Endodermal cell (in vitro differentiated cells): ENCODE measurements around the gene MTMR8. TPM values are rescaled to one million over a fixed set of nuclear protein-coding genes. Genes with fewer than 3 reads are reported as not detected.
A peak's percentile ranks its signal among the peaks of the same experiment; 100 is the strongest.

Experiments used
- DNase-seq: peaks from one replicate; pipeline ENCODE4 v3.0.0-alpha.2; 2017
- H3K27ac ChIP-seq: 2 replicates; pipeline ENCODE4 v1.5.1; 2013; ENCODE audit warnings: mild to moderate bottlenecking, low read depth, low read length, moderate library complexity
- H3K27me3 ChIP-seq: 2 replicates; pipeline ENCODE4 v1.6.1; 2013; ENCODE audit warnings: mild to moderate bottlenecking, low read length, moderate library complexity; ENCODE audit not compliant: insufficient read depth, control insufficient read depth, poor library complexity, severe bottlenecking
- H3K36me3 ChIP-seq: 2 replicates; pipeline ENCODE4 v1.7.0; 2013; ENCODE audit warnings: mild to moderate bottlenecking, low read length, moderate library complexity; ENCODE audit not compliant: control insufficient read depth, insufficient read depth
- H3K4me1 ChIP-seq: one replicate; pipeline ENCODE4 v1.7.0; 2013; ENCODE audit warnings: low read length; ENCODE audit not compliant: control insufficient read depth, insufficient read depth
- H3K4me3 ChIP-seq: 2 replicates; pipeline ENCODE4 v1.5.1; 2013; ENCODE audit warnings: mild to moderate bottlenecking, low read length, moderate library complexity
- H3K9ac ChIP-seq: 2 replicates; pipeline ENCODE4 v1.6.1; 2013; ENCODE audit warnings: mild to moderate bottlenecking, low read length, moderate library complexity; ENCODE audit not compliant: poor library complexity, severe bottlenecking; ENCODE audit errors: extremely low read depth
- H3K9me3 ChIP-seq: 2 replicates; pipeline ENCODE4 v1.6.1; 2013; ENCODE audit warnings: mild to moderate bottlenecking, low read length, moderate library complexity; ENCODE audit not compliant: control insufficient read depth
- H3K27ac Mint-ChIP-seq: 2 replicates; pipeline ENCODE4 v1.8.0; 2020; ENCODE audit warnings: mixed read lengths
- H3K27me3 Mint-ChIP-seq: 2 replicates; pipeline ENCODE4 v1.8.0; 2021; ENCODE audit warnings: mild to moderate bottlenecking, mixed read lengths; ENCODE audit not compliant: insufficient read depth
- H3K36me3 Mint-ChIP-seq: 2 replicates; pipeline ENCODE4 v1.8.0; 2020; ENCODE audit warnings: low read depth, mixed read lengths
- H3K4me1 Mint-ChIP-seq: 2 replicates; pipeline ENCODE4 v1.8.0; 2020; ENCODE audit warnings: mixed read lengths
- H3K4me3 Mint-ChIP-seq: 2 replicates; pipeline ENCODE4 v1.8.0; 2020; ENCODE audit warnings: mild to moderate bottlenecking, moderate library complexity, mixed read lengths
- H3K9me3 Mint-ChIP-seq: 2 replicates; pipeline ENCODE4 v1.8.0; 2020; ENCODE audit warnings: mild to moderate bottlenecking, mixed read lengths
- WGBS, 2 experiments: methylation state at CpG; one replicate each; pipeline versions ENCODE4 v1.1.5 to v1.1.7; 2013; ENCODE audit warnings: missing lambda C conversion rate in 2 of 2, mixed read lengths in 1 of 2; ENCODE audit not compliant: insufficient coverage in 1 of 2, insufficient read length in 1 of 2; 5-methylcytosine and 5-hydroxymethylcytosine counted together
- long read RNA-seq, 4 experiments: library from polyadenylated mRNA in 2 of 4; library from RNA in 1 of 4; library from capped mRNA in 1 of 4; stranded (forward) in 3 of 4; unstranded in 1 of 4; transcript quantifications; one replicate each; pipeline ENCODE4 v2.0.0, GENCODE V29; 2020 to 2021; ENCODE audit warnings: inconsistent platforms in 1 of 4
- polyA plus RNA-seq, 2 experiments: library from polyadenylated mRNA; stranded (reverse); fragments of 50-300 nt; gene quantifications; one replicate each; pipeline ENCODE4 v1.2.3, GENCODE V29; 2013
- total RNA-seq, 2 donors: library from RNA; stranded (reverse); fragmentation: NEBNext Ultra II Directional in 1 of 2; extraction: Animal tissue kit (Norgen Biotek cat#: 25700) in 1 of 2; gene quantifications; 2 replicates in 1 of 2; 3 replicates in 1 of 2; pipeline ENCODE4 v1.2.1, GENCODE V29; 2021
- TF ChIP-seq, protein P1 (sequence below): fragments of 200-600 bp; sonication (generic); conservative IDR thresholded peaks from 2 replicates; pipeline ENCODE4 v1.5.0; 2021; ENCODE audit warnings: antibody characterized with exemption, mild to moderate bottlenecking

MTMR8 gene
- total RNA-seq, result 1 to 10 TPM; 4.0 to 4.3 TPM
- 2.2 TPM for polyA plus RNA-seq (2013, experiment 1 of 2)
- polyA plus RNA-seq (2013, experiment 2 of 2), result 2.4 TPM
- long read RNA-seq, experiment 1, partial matches to known transcripts, result 0 of 2 reads
- long read RNA-seq, experiment 1, other reads (novel, unspliced or antisense), result 2 of 2 reads
- long read RNA-seq, experiment 2, partial matches to known transcripts, result 4 of 5 reads
- long read RNA-seq, experiment 2, other reads (novel, unspliced or antisense), result 1 of 5 reads
- long read RNA-seq, experiment 3, partial matches to known transcripts, result 9 of 17 reads
- long read RNA-seq, experiment 3, other reads (novel, unspliced or antisense), result 6 of 17 reads
- long read RNA-seq, experiment 4, partial matches to known transcripts, result 3 of 4 reads
- long read RNA-seq, experiment 4, other reads (novel, unspliced or antisense), result 1 of 4 reads

DNA sequence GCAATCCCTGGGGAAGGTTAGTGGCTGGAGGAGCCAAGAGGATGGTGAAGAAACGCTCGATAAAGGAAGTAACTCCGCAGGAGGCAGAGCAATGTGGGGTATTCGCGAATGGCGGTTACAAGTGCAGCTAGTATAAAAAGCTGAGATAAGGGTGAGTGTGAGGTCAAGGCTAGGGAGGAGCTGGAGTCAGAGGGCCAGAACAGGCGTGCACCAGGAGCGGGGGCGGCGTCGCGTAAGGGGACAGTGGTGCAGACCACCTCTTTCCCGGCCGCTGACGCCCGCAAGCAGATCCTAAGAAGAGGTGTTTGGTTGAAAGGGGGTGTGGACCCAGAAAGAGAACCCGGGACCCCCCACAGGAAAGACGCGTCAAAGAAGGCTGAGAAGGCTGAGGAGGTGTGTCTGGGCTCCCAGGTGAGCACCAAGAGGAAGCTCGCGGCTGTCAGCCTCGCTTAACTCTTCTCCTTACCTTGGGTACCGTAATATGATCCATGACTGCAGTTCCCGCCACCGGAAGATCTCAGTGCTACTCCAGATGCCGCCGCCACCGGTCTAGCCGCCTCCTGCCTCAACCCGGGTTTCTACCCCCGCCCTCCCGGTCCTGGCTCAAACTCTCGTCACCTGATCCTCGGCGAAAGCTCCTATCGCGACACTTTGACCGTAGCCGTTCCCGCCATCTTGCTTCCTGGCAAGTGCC is at the start of gene MTMR8:
Gene MTMR8, minus strand, starts transcription at position 579 of the 694 bp plus-strand sequence. Its CDS starts 89 bp downstream, at position 490.
- no peaks in the 10 kb centered on the region for H3K36me3 Mint-ChIP-seq
- peak within 1 kb of the TSS; percentile 75 for H3K4me3 Mint-ChIP-seq
- peak within 1 kb of the TSS; percentile 86 for H3K4me3 ChIP-seq
- TF ChIP-seq, protein P1, sequence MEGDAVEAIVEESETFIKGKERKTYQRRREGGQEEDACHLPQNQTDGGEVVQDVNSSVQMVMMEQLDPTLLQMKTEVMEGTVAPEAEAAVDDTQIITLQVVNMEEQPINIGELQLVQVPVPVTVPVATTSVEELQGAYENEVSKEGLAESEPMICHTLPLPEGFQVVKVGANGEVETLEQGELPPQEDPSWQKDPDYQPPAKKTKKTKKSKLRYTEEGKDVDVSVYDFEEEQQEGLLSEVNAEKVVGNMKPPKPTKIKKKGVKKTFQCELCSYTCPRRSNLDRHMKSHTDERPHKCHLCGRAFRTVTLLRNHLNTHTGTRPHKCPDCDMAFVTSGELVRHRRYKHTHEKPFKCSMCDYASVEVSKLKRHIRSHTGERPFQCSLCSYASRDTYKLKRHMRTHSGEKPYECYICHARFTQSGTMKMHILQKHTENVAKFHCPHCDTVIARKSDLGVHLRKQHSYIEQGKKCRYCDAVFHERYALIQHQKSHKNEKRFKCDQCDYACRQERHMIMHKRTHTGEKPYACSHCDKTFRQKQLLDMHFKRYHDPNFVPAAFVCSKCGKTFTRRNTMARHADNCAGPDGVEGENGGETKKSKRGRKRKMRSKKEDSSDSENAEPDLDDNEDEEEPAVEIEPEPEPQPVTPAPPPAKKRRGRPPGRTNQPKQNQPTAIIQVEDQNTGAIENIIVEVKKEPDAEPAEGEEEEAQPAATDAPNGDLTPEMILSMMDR, result no peak
- H3K4me1 ChIP-seq, result no peaks in the 10 kb centered on the region
- H3K27me3 Mint-ChIP-seq, result no peaks in the 10 kb centered on the region
- no peak within 1 kb of the TSS for H3K27ac ChIP-seq
- H3K27ac Mint-ChIP-seq, result peak within 1 kb of the TSS; percentile 59
- H3K4me1 Mint-ChIP-seq, result no peaks in the 10 kb centered on the region
- no peaks in the 10 kb centered on the region for H3K36me3 ChIP-seq
- 0% methylated on average over 1 to 40 of the region's 40 CpGs for WGBS, 2 experiments
- no peak within 1 kb of the TSS for H3K9ac ChIP-seq
- peaks cover 64% of the 10 kb centered on the region for H3K9me3 Mint-ChIP-seq
- peak; percentile 93 for DNase-seq
- no peaks in the 10 kb centered on the region for H3K9me3 ChIP-seq
- no peaks in the 10 kb centered on the region for H3K27me3 ChIP-seq

DNA sequence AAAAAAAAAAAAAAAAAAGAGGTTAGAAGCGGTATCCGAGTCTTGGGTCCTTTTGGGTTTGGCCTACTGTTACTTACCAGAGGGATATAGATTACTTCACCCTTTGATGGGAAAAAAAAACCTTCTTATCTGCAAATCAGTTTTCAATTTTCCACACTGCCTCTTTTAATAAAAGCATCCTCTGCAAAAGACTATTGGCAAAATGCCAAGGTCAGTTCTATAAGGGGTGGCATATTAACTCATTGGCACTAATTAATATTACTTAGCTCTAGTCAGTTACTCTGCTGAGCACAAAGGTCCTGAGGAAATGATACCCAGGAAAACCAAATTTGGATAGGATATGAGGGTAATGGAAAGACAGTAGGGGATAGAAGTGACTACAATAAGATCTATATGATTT is 44.3 kb upstream of the MTMR8 start:
- no CpG with 5 or more reads among the region's 2 CpGs for WGBS, 2 experiments
- Mint-ChIP-seq H3K27me3 (no peaks in the 10 kb centered on the region), H3K27ac (no peak overlapping the region), H3K4me1 (no peaks in the 10 kb centered on the region), H3K4me3 (no peak overlapping the region), H3K9me3 (peaks cover 55% of the 10 kb centered on the region), H3K36me3 (no peaks in the 10 kb centered on the region)
- H3K4me1 ChIP-seq, result no peaks in the 10 kb centered on the region
- no peaks in the 10 kb centered on the region for H3K36me3 ChIP-seq
- no peak overlapping the region for H3K4me3 ChIP-seq
- TF ChIP-seq, protein P1, result no peak
- H3K27me3 ChIP-seq, result no peaks in the 10 kb centered on the region
- H3K9me3 ChIP-seq, result peaks cover 9% of the 10 kb centered on the region
- H3K9ac ChIP-seq, result no peak overlapping the region
- DNase-seq, result no peak
- no peak overlapping the region for H3K27ac ChIP-seq

DNA sequence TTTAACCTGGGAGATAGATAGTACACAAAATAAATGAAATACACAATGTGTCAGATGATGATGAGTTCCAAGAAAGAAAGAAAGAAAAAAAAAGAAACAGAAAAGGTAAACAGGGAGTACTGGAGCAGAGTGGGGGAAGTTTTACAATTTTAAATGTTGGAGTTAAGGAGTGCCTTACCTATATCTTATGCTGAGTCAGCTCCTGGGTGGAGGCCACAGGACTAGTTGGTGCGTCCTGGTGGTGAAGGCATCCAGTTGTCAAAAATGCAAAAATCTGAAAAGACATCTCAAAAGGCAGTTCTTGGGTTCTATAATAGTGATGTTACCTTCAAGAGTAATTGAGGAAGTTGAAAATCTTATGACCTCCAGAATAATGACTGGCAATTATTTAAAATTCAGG is 42.4 kb upstream of the MTMR8 start:
- peaks cover 6% of the 10 kb centered on the region for H3K9me3 ChIP-seq
- no peak for DNase-seq
- no peaks in the 10 kb centered on the region for H3K36me3 ChIP-seq
- Mint-ChIP-seq H3K27ac (no peak overlapping the region), H3K36me3 (no peaks in the 10 kb centered on the region), H3K4me3 (no peak overlapping the region), H3K27me3 (no peaks in the 10 kb centered on the region), H3K9me3 (peaks cover 55% of the 10 kb centered on the region), H3K4me1 (no peaks in the 10 kb centered on the region)
- no peak overlapping the region for H3K9ac ChIP-seq
- H3K4me3 ChIP-seq, result no peak overlapping the region
- no peaks in the 10 kb centered on the region for H3K4me1 ChIP-seq
- TF ChIP-seq, protein P1, result no peak
- H3K27me3 ChIP-seq, result no peaks in the 10 kb centered on the region
- 93% methylated on average over 1 of the region's 1 CpG; no CpG with 5 or more reads in 1 of the 2 experiments for WGBS, 2 experiments
- H3K27ac ChIP-seq, result no peak overlapping the region
